Cardiac fibroblast (primary cell): ENCODE measurements around the gene AFAP1L1.

Experiments
- DNase-seq, 2 donors: peaks; one replicate each; pipeline versions ENCODE4 v3.0.0 to v3.0.0-alpha.2; 2010; ENCODE audit warnings: low read depth in 2 of 2
- H3K4me3 ChIP-seq, 2 donors: replicated peaks in 1 of 2; 1 replicate in 1 of 2; 2 replicates in 1 of 2; pipeline ENCODE4 v1.5.1; 2011; ENCODE audit warnings: low read depth in 2 of 2, low read length in 2 of 2, mild to moderate bottlenecking in 2 of 2, moderate library complexity in 1 of 2
- CTCF ChIP-seq: IDR thresholded peaks from one replicate; pipeline ENCODE4 v1.5.1; 2011; ENCODE audit warnings: low read depth, mild to moderate bottlenecking, low read length, inconsistent platforms

AFAP1L1 gene

GRCh38 chr5:149301744-149302380 is 30.2 kb downstream of the AFAP1L1 start:
- H3K4me3 ChIP-seq = no peak overlapping the region
- DNase-seq = peak in 1 of 2 donors; percentile 56

GRCh38 chr5:149302641-149303040 is 31.0 kb downstream of the AFAP1L1 start:
- no peak for DNase-seq
- H3K4me3 ChIP-seq = no peak overlapping the region
- TF ChIP-seq CTCF = no peak

More at GRCh38 chr5:149301744-149302380, 30.2 kb downstream of the AFAP1L1 start:
- TF ChIP-seq CTCF = no peak

- DNase-seq = no peak
- H3K4me3 ChIP-seq = no peak overlapping the region
Observed at GRCh38 chr5:149303210-149303609, 31.6 kb downstream of the AFAP1L1 start.

GRCh38 chr5:149304195-149305078 is 32.8 kb downstream of the AFAP1L1 start:
- no peak overlapping the region for H3K4me3 ChIP-seq
- DNase-seq = no peak
- TF ChIP-seq CTCF = no peak

More at GRCh38 chr5:149303210-149303609, 31.6 kb downstream of the AFAP1L1 start:
- TF ChIP-seq CTCF = no peak

GRCh38 chr5:149309354-149309753 is 37.7 kb downstream of the AFAP1L1 start:
- no peak overlapping the region for H3K4me3 ChIP-seq
- no peak for DNase-seq
- no peak for TF ChIP-seq CTCF

- TF ChIP-seq CTCF = no peak
- DNase-seq = no peak
- H3K4me3 ChIP-seq = no peak overlapping the region
Observed at GRCh38 chr5:149310488-149310887, 38.8 kb downstream of the AFAP1L1 start.
